NCI-H1092 (cell line): ENCODE results near the gene CD22.
"Not testable (repeated sequence)": the region's sequence is repeated elsewhere in the genome, so short reads cannot be mapped to it uniquely, and the experiment has no call there.

Experiments used
- DNase-seq: peaks from one replicate; lab custom pipeline; 2025; lab: John Stamatoyannopoulos, UW

The CD22 gene

DNA sequence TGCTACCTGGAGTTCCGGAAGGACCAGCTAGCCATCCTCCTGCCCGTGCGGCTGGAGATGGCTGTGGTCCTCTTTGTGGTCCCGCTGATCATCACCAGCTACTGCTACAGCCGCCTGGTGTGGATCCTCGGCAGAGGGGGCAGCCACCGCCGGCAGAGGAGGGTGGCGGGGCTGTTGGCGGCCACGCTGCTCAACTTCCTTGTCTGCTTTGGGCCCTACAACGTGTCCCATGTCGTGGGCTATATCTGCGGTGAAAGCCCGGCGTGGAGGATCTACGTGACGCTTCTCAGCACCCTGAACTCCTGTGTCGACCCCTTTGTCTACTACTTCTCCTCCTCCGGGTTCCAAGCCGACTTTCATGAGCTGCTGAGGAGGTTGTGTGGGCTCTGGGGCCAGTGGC, 30.4 kb downstream of the CD22 start:
- not testable (repeated sequence) for DNase-seq

GRCh38 chr19:35360081-35360480, 31.1 kb downstream of the CD22 start:
- not testable (repeated sequence) for DNase-seq

- DNase-seq, result no peak
Observed at GRCh38 chr19:35360880-35361420, 32.0 kb downstream of the CD22 start.

- no peak for DNase-seq
Observed at GRCh38 chr19:35362261-35363000, 33.4 kb downstream of the CD22 start.

GRCh38 chr19:35363001-35363590, 34.1 kb downstream of the CD22 start:
- DNase-seq, result no peak

DNA sequence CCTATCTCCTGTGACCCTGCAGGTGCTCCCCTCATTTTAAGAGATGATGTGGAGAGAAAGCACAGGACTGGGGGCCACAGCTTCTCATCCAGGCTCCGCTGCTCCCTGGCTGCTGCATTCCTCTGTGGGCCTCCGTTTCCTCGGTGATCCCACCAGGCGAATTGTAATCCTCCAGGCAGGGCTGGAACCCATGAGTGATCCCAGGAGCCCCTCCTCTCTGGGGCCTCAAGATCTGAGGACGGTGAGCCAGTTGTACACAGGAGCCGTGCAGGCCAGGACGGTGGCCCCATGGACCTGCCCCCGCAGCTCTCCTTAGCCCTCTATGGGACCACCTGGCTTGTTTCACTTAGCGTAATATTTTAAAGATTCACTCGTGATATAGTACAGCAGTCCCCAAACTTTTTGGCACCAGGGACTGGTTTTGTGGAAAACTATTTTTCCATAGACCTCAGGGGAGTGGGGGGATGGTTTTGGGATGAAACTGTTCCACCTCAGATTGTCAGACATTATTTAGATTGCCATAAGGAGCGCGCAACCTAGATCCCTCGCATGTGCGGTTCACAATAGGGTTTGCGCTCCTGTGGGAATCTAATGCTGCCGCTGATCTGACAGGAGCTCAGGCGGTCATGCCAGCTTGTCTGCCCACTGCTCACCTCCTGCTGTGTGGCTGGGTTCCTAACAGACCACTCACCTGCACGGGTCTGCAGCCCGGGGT, 34.9 kb downstream of the CD22 start:
- DNase-seq, result no peak

GRCh38 chr19:35365303-35365702, 36.3 kb downstream of the CD22 start:
- DNase-seq, result no peak

- DNase-seq, result no peak
Observed at GRCh38 chr19:35368378-35368777, 39.4 kb downstream of the CD22 start.

DNA sequence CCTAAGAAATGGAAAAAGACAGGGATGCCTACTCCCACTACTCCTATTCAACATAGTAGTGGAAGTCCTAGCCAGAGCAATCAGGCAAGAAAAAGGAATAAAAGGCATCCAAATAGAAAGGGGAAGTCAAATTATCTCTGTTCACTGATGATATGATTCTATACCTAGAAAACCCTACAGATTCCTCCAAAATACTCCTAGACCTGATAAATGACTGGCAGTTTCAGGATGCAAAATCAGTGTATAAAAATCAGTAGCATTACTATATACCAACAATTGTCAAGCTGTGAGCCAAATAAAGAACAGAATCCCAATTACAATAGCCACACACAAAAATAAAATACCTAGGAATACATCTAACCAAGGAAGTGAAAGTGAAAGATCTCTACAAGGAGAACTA, 40.5 kb downstream of the CD22 start:
- DNase-seq, result no peak

- DNase-seq, result no peak
Observed at GRCh38 chr19:35370722-35371121, 41.7 kb downstream of the CD22 start, which contains the start of gene GPR42. Gene GPR42 (plus strand): TSS chr19:35371068. CDS start chr19:35371360, 292 bp downstream.

DNA sequence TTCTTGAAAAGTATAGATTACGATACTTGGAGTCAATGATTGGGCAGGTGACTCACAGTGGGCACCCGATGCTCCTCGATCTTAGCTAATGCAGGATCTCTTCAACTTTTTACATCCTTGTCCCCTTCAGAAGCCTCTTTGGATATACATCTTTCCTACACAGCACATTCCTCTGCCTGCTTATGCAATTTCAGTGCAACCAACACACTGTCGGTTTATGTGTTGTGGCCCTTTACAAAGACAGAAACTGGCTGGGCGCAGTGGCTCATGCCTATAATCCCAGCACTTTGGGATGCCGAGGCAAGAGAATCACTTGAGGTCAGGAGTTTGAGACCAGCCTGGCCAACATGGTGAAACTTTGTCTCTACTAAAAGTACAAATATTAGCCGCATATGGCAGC, 44.5 kb downstream of the CD22 start:
- DNase-seq, result no peak

GRCh38 chr19:35374031-35374430, 45.0 kb downstream of the CD22 start:
- DNase-seq, result not testable (repeated sequence)

DNA sequence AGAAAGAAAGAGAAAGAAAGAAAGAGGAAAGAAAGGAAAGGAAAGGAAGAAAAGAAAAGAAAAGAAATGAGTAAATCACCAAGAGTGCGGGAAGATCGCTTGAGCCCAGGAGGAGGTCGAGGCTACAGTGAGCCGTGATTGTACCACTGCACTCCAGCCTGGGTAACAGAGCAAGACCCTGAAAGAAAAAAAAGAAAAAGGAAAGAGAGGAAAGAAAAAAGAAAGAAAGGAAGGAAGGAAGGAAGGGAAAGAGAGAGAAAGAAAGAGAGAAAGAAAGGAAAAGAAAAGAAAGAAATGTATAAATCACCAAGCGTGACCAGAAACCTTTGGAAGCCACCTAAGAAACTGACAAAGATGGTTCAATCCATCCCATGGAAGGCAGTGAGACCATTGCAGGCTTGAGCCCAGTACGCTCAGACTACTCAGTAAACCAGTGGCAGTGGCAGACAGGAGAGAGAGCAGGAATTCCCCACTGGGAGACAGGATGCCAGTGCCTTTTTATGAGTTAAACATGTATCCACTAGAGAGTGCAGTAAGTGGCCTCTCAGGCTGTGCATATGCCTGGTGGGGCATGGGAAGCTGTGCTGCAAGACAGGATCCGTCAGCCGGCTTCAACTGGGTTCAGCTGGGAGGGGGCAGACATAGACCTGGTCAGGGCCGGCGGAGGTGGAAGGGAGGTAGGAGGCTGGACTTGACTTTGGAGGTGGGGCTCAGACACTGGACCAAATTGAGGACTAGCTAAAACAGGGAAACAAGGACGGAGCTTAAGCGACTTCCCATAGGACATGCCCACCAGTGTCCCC, 46.7 kb downstream of the CD22 start:
- DNase-seq, result no peak

DNA sequence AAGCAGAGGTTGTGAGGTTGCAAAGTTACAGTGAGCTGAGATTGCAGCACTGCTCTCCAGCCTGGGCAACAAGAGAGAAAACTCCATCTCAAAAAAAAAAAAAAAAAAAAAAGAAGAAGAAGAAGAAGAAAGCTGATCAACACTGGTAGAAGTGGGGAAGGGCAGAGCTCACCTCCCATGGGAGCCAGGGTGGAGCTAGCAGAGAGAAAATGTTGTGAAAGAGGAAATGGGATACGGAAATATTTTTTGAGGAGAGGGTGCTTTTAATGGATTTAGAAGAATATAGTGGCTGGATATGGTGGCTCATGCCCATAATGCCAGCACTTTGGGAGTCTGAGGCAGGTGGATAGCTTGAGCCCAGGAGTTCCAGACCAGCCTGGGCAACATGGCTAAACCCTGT, 48.7 kb downstream of the CD22 start:
- no peak for DNase-seq

DNA sequence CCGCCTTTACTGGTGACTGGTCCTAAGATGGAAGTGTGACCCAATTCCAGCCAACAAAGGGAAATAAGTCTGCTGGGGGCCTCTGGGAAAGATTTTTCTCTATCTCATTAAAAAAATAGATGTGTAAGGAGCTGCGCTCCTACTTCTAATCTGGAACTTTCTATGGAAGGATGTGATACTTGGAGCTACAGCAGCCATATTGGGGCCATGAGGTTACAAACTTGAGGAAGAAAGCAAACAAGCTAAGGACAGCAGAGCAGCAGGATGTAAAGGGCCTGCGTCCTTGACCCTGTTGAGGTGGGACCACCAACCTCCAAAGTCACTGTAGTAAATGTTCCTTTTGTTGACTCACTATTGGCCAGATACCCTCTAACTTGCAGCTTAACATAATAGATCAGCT, 49.4 kb downstream of the CD22 start:
- DNase-seq, result no peak

GRCh38 chr19:35379545-35379944, 50.6 kb downstream of the CD22 start:
- not testable (repeated sequence) for DNase-seq

DNA sequence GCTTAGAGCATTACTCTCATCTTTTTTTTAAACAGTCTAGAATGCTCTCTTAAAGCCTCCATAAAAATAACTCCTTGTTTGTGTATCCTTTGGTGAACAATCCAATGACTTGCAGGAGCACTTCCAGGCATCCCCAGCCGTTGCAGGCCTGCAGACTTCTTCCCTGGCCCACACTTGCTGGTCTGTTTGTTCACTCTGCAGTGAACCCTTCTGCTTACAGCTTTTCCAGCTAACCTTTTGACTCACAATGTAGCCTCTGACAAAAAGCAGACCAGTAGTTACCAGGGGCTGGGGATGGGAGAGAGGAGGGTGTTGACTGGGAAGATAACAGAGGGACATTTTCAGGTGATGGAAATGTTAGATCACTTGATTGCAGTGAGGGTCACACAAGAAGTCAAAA, 51.0 kb downstream of the CD22 start:
- no peak for DNase-seq

- no peak for DNase-seq
Observed at GRCh38 chr19:35380450-35381124, 51.6 kb downstream of the CD22 start.

DNA sequence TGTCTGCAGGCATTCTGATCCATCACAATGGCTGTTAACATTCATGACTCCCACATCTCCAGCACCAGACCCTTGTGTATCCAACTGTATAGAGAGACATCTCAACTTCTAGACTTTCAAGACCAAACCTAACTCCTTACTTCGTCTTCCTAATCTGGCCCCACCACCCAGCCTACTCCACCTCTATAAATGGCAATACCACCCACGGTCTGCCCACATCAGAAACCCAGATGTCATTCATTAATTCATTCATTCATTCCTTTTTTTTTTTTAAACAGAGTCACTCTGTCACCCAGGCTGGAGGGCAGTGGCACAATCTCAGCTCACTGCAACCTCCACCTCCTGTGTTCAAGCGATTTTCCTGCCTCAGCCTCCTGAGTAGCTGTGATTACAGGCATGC, 52.3 kb downstream of the CD22 start:
- no peak for DNase-seq

GRCh38 chr19:35381926-35382325, 52.9 kb downstream of the CD22 start:
- no peak for DNase-seq

- DNase-seq, result no peak
Observed at GRCh38 chr19:35383536-35383935, 54.5 kb downstream of the CD22 start.
